Nephron (organoid): Measurements from ENCODE around the gene SVEP1.

ENCODE experiments used
- H3K27ac Mint-ChIP-seq, 3 experiments: 2 replicates each; pipeline ENCODE4 v1.8.0; 2020; ENCODE audit warnings: mixed read lengths in 3 of 3, mild to moderate bottlenecking in 2 of 3, moderate library complexity in 1 of 3
- H3K27me3 Mint-ChIP-seq: 2 replicates; pipeline ENCODE4 v1.8.0; 2021; ENCODE audit warnings: low read depth, mild to moderate bottlenecking, moderate library complexity, mixed read lengths
- H3K36me3 Mint-ChIP-seq: 2 replicates; pipeline ENCODE4 v1.8.0; 2020; ENCODE audit warnings: low read depth, mixed read lengths
- H3K4me1 Mint-ChIP-seq: 2 replicates; pipeline ENCODE4 v1.8.0; 2020; ENCODE audit warnings: mixed read lengths
- H3K4me3 Mint-ChIP-seq, 3 experiments: 2 replicates each; pipeline ENCODE4 v1.8.0; 2020; ENCODE audit warnings: mild to moderate bottlenecking in 3 of 3, mixed read lengths in 3 of 3, moderate library complexity in 2 of 3
- H3K9me3 Mint-ChIP-seq: 2 replicates; pipeline ENCODE4 v1.8.0; 2020; ENCODE audit warnings: mixed read lengths
- CTCF ChIP-seq, 3 experiments: fragments of 200-600 bp; sonication (generic); IDR thresholded peaks; one replicate each; pipeline ENCODE4 v1.5.0; 2021; ENCODE audit warnings: antibody characterized with exemption in 3 of 3; ENCODE audit not compliant: unreplicated experiment in 3 of 3

The SVEP1 gene

GRCh38 chr9:110479481-110479880 is 100.1 kb downstream of the SVEP1 start:
- Mint-ChIP-seq H3K4me3 (no peak overlapping the region), H3K27me3 (no peaks in the 10 kb centered on the region), H3K9me3 (peaks cover 4% of the 10 kb centered on the region), H3K36me3 (peaks cover 6% of the 10 kb centered on the region), H3K27ac (no peak overlapping the region), H3K4me1 (no peaks in the 10 kb centered on the region)
- no peak for TF ChIP-seq CTCF (IDR thresholded peaks at IDR 0.05; ENCODE audit: unreplicated experiment in 3 of 3)

DNA sequence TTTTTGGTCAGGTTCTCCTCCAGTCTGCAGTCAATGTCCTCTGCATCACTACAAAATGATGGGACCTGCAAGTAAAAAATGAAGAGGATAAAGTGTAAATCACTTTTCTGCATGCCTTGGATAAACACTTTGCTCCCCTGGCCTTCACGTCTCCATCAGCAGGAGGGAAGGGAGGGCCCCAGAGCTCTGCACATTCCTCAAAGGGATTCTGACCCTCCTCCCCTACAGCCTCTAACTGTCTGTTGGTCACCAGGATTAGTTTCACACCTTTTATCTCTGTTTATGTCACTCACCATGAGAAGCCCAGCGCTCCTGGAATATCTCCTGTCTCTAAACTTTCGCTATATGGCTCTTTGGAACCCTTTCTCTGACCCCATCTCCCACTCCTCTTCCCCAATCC is 103.3 kb downstream of the SVEP1 start:
- H3K36me3 Mint-ChIP-seq, result peaks cover under 1% of the 10 kb centered on the region
- no peak for TF ChIP-seq CTCF (IDR thresholded peaks at IDR 0.05; ENCODE audit: unreplicated experiment in 3 of 3)

GRCh38 chr9:110472111-110472510 is 107.4 kb downstream of the SVEP1 start:
- TF ChIP-seq CTCF (IDR thresholded peaks at IDR 0.05; ENCODE audit: unreplicated experiment in 3 of 3), result no peak
- Mint-ChIP-seq H3K9me3 (no peaks in the 10 kb centered on the region), H3K36me3 (peaks cover 11% of the 10 kb centered on the region), H3K27me3 (no peaks in the 10 kb centered on the region), H3K4me3 (no peak overlapping the region), H3K27ac (no peak overlapping the region), H3K4me1 (no peaks in the 10 kb centered on the region)

More for the DNA sequence above, 103.3 kb downstream of the SVEP1 start:
- Mint-ChIP-seq H3K27ac (no peak overlapping the region), H3K4me1 (no peaks in the 10 kb centered on the region), H3K9me3 (no peaks in the 10 kb centered on the region), H3K27me3 (no peaks in the 10 kb centered on the region), H3K4me3 (no peak overlapping the region)

DNA sequence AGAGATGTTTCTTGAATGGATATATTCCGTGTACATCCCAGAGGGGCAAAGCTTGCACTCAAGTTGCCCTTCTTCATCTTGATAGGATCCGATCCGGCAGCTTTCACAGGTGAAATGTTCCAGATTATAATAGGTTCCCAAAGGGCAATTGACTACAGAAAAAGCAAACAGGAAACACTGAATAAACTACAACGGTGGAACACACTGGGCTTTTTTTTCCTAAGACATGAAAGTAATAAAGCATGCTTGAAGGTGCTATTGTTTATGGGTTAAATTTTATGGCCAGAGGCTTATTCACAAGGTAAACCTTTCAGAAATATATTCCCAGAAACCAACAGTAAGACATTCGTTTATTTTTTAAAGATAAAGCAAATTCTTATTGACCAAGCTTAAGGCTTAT is 110.6 kb downstream of the SVEP1 start:
- no peaks in the 10 kb centered on the region for H3K9me3 Mint-ChIP-seq
- TF ChIP-seq CTCF (IDR thresholded peaks at IDR 0.05; ENCODE audit: unreplicated experiment in 3 of 3), result no peak
- H3K36me3 Mint-ChIP-seq, result peaks cover 20% of the 10 kb centered on the region
- H3K4me1 Mint-ChIP-seq, result no peaks in the 10 kb centered on the region
- H3K27ac Mint-ChIP-seq, result no peak overlapping the region
- H3K4me3 Mint-ChIP-seq, result no peak overlapping the region
- H3K27me3 Mint-ChIP-seq, result no peaks in the 10 kb centered on the region

GRCh38 chr9:110465190-110465589 is 114.4 kb downstream of the SVEP1 start:
- no peaks in the 10 kb centered on the region for H3K9me3 Mint-ChIP-seq
- H3K27me3 Mint-ChIP-seq, result no peaks in the 10 kb centered on the region
- H3K36me3 Mint-ChIP-seq, result peaks cover 16% of the 10 kb centered on the region
- H3K4me3 Mint-ChIP-seq, result no peak overlapping the region
- no peaks in the 10 kb centered on the region for H3K4me1 Mint-ChIP-seq
- H3K27ac Mint-ChIP-seq, result no peak overlapping the region
- no peak for TF ChIP-seq CTCF (IDR thresholded peaks at IDR 0.05; ENCODE audit: unreplicated experiment in 3 of 3)

GRCh38 chr9:110464321-110464720 is 115.2 kb downstream of the SVEP1 start:
- H3K36me3 Mint-ChIP-seq, result peaks cover 13% of the 10 kb centered on the region

More at GRCh38 chr9:110464321-110464720, 115.2 kb downstream of the SVEP1 start:
- Mint-ChIP-seq H3K27ac (no peak overlapping the region), H3K9me3 (no peaks in the 10 kb centered on the region), H3K27me3 (no peaks in the 10 kb centered on the region), H3K4me3 (no peak overlapping the region), H3K4me1 (no peaks in the 10 kb centered on the region)
- no peak for TF ChIP-seq CTCF (IDR thresholded peaks at IDR 0.05; ENCODE audit: unreplicated experiment in 3 of 3)
